Dermis blood vessel endothelial cell (primary cell): Measurements from ENCODE around the gene SLC23A3. TPM values are rescaled to one million over a fixed set of nuclear protein-coding genes. Genes with fewer than 3 reads are reported as not detected.

Experiments used
- DNase-seq: peaks from one replicate; pipeline ENCODE4 v3.0.0; 2010
- total RNA-seq: library from RNA; depleted of rRNA; stranded (reverse); fragments of >200 nt; gene quantifications from 2 replicates; pipeline ENCODE4 v1.2.3, GENCODE V29; 2014

SLC23A3 gene
- total RNA-seq, 1 donor from 2014 or later = 3.2 TPM

DNA sequence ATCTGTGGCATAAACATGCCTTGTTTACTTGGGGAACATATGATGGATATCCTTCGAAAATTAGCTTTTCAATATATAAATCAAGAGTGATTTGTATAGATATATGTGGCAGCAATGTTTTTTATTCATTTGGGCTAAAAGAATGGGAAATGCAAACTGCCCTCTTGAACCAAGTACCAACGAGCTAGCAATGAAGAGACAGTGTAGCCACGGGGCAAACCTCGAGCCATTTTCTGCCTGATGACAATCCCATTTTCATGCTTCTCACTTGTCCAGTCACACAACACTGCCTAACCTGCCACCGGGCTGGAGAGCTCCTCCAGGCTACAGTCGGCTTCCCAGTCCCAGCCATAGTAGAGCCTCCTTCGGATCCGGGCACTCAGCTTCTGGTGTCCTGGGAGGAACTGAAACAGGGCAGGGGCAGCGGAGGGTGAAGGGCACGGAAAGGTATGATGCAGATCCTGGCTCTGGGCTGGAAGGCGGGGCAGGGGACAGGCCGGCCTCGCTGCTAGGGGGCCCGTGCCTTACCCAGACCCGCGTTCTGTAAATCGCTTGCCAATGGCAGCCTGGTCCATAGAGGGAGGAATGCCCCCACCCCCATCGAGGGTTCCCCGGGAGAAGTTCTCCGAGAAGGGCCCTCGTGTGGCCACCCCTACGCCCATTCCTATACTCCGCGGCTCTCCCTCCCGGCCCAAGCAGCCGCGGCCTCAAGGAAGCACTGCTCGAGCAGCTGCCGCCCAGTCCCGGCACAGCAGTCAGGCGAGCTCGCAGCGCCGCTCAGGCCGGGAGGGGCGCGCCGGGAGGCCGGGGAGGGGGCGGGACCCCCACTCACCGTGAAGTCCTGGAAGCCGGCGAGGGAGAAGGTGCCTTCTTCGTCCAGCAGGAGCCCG lies 6.3 kb upstream of the SLC23A3 start:
- peak; percentile 58 for DNase-seq

- no peak for DNase-seq
Measured at GRCh38 chr2:219175486-219175885, 5.7 kb upstream of the SLC23A3 start.

DNA sequence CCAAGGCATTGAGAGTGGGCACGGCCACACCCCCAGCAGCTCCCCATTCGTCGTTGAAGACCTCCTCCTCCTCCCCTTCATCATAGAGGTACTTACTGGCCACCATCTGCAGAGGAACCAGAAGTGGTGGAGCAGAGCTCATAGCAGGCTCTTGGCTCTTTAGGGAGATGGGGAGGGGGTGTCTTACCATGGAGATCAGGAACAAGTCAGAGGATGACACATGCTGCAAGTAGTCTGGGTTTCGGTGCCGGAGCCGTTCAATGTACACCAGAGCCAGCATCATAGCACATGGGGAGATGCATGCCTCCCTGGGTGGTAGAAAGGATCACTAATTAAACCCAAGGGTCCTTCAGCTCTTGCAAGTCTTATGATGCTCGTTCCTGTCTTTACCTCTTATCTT lies 5.0 kb upstream of the SLC23A3 start:
- no peak for DNase-seq

GRCh38 chr2:219174146-219174545 lies 4.3 kb upstream of the SLC23A3 start:
- no peak for DNase-seq

- no peak for DNase-seq
Measured at GRCh38 chr2:219173176-219173575, 3.3 kb upstream of the SLC23A3 start.

GRCh38 chr2:219172231-219173154 lies 2.7 kb upstream of the SLC23A3 start:
- DNase-seq = no peak

- DNase-seq = peak; percentile 86
Measured at GRCh38 chr2:219171231-219171651, 1.4 kb upstream of the SLC23A3 start.

GRCh38 chr2:219168932-219169331 lies 897 bp downstream of the SLC23A3 start:
- no peak for DNase-seq

DNA sequence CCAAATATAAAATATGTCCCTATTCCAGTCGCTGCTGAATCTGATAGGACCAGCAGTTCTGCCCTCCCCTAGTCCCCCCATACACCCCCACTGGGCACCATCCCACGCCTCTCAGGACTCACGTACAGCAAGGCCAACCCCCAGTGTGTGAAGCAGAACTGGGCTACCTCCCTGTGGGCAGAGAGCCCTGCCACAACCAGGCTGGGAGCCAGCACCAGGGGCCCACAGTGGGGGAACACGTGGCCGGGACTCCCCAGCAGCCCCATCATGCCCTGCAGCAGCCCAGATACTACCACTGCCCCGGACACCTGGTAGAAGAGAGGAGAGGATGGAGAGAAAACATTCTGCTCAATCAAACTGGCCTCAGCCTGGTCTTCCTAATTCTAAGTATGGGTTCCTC lies 1.3 kb downstream of the SLC23A3 start:
- DNase-seq = no peak

DNA sequence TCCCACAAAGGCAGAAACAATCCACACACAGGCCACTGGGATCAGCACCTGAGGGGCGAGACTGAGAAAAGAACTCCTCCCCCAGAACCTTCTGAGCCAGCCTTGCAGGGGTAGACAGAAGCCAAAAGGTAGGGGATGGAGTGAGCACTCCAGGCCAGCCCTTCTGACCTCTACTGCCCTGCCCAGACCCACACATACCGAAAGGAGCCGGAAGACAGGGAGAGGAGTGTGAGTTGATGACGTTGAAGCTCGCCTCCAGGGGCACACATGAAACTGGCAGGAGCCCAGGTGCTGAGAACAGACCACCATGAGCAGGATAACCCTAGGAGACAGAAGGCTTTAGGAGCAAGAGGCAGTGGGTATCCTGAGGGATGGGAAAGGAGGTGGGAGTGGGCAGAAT lies 1.8 kb downstream of the SLC23A3 start:
- no peak for DNase-seq

GRCh38 chr2:219165058-219165911 lies 4.5 kb downstream of the SLC23A3 start:
- DNase-seq = no peak

- DNase-seq = no peak
Measured at GRCh38 chr2:219163156-219163555, 6.7 kb downstream of the SLC23A3 start.

DNA sequence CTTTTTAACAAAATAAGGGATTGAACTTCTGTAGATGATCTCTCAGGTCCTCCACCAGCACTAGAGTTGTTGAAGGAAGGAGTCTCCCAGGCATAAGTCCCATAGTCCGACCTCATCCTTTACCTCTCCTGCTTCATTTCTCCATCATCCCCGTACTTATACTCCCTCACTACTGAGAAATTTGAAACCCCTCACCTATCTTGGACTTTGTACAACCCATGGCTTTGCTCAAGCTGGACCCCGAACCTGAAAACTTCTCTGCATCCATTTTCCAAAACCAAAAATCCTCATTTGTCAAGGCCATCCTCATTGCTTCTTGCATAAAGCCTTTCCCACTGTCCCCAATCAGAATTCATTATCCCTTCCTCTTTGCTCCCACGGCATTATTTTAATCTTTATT lies 8.7 kb downstream of the SLC23A3 start:
- DNase-seq = no peak

- DNase-seq = peak; percentile 96
Measured at GRCh38 chr2:219160186-219161017, 9.4 kb downstream of the SLC23A3 start, which contains the start of gene NHEJ1. TSS of gene NHEJ1 (minus strand) at chr2:219160815. CDS start at chr2:219158362, 2,453 bp downstream.

DNA sequence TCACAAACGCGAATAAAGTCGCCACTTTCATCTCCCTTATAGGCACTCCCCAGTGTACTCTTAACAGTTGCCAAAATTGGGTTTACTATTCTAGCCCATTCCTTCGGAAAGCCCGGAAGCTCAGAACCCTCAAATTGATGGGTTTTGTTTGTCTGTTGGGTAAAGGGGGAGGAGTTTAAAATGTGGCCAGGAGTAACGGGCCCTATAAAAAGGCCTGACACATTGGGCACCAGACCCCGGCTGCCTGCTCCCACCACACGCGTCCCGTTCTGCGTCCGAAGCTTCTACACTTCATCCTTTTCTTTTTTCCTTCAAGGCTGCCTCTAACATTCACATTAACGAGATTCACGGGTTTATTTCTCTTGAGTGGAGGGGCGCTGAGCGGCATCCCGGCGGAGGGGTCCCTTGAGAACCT lies 10.1 kb downstream of the SLC23A3 start:
- no peak for DNase-seq

GRCh38 chr2:219158586-219158985 lies 11.2 kb downstream of the SLC23A3 start:
- DNase-seq = no peak

DNA sequence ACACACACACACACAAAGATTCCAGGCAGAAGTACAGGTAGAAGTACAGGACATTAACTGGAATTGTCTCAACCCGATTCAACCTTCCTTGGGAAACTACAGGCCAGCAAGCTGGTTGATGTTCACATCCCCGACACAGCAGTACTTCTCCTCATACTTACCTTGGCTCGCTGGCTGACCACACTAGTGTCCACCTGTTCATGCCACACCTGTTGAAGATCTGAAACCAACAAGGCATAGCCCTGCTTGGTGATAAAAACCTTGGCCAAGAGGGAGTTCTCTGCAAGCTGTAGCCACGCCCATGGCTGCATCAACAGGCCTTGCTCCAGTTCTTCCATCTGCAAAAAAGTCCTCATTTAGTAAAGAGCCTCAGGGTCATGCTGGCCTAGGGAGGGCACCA lies 11.8 kb downstream of the SLC23A3 start:
- no peak for DNase-seq

GRCh38 chr2:219157396-219157795 lies 12.4 kb downstream of the SLC23A3 start:
- DNase-seq = no peak

- DNase-seq = peak; percentile 85
Measured at GRCh38 chr2:219155054-219155644, 14.7 kb downstream of the SLC23A3 start.

GRCh38 chr2:219149667-219150066 lies 20.2 kb downstream of the SLC23A3 start:
- peak; percentile 35 for DNase-seq

DNA sequence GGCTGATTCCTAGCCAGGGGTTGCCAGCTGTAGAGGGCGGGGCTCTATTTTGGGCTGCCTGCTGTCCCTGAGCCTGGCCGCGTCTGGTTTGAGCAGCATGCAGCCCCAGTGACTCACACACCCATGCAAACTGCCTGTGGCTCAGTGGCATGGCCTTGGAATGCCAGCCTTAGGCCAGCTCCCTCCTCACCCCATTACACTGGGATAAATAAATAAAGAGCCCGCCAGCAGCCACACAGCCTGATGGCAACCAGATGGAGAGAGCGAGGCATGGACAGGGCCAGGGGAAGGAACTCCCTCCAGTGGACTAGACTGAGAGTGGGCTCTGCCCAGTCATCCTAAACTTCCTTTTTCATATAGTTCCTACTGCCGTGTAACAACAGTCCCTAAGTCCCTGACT lies 27.5 kb downstream of the SLC23A3 start:
- DNase-seq = no peak
